HG03571 (cell line): ENCODE measurements around the gene MCC.

Experiments used
- ATAC-seq: cut with Tn5 transposase; IDR thresholded peaks from one replicate; pipeline ENCODE4 v1.9.1; 2021; ENCODE audit not compliant: unreplicated experiment

Gene MCC

DNA sequence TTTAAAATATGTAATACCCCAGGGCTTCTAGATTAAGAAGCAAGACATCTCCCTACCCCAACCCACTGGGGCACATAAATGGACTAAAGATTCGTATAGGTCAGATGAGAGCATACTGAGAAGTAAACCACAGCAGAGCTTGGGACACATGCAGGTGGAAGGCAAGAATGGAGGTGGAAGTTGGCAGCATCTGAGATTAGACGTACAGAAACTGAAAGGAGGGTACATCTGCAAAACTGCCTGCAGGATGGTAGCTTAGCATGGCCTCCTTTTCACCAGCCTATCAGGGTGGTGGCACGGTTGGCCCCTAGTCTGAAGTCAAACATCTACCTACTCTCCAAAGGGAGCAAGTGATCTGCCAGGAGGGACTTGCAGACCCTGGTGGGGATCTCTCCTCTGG lies 235.2 kb downstream of the MCC start:
- no peak for ATAC-seq

DNA sequence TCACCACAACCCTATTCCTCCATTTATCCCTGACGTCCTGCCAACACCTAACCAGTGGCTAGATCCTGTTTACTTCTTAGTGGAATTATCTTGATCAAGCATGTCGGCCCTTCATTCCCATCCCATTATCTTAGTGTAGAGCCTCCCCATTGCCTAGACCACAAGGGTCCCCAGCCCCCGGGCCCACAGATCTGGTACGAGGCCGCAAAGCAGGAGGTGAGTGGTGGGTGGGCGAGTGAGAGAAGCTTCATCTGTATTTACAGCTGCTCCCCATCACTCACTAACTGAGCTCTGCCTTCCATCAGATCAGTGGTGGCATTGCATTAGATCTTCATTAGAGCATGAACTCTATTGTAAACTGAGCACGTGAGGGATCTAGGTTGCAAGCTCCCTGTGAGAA lies 236.2 kb downstream of the MCC start:
- ATAC-seq = no peak

DNA sequence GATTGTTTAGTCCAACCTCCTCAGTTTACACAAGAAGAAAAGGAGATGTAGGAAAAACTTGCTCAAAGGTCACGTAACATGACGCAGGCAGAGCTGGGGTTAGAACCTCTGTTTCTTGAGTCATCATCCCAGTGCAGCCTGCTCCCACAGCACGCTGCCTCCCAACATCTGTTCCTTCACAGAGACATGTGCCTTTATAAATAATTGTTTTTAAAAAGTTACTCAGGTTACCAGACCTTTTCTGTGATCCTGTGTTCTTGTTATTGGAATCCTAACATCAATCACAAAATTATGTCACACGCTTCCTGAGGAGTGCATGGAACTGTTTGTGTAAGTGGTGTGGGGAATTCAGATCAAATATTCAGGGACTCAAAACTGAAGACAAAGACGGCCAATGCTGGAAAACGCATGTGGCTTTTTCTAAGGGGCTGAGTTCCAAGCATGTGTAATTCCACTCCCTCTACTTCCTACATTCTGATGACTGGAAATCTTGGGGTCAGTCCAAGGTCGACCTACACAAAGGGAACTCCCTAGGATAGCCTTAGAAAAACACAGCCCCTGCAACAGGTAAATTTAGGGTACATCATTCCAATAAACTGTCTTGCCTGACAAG lies 237.8 kb downstream of the MCC start:
- ATAC-seq = no peak

DNA sequence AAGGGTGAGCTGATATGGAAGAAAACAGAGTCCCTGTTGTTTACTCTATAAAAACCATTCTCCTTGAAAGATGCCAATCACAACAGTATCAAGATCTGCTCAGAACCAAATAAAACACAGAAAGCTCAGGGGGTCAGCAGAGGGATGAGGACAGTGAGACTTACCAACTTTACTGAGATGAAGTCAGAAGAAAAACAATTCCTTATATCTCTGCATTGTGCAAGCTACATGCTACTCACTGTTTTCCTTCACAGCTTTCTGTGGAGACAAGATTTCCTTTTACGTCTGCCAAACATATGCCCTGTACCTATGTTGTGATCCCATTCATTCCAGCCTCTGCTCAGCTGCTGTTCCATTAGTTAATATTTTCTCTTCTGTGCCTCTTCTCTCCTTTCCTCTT lies 239.0 kb downstream of the MCC start:
- no peak for ATAC-seq

DNA sequence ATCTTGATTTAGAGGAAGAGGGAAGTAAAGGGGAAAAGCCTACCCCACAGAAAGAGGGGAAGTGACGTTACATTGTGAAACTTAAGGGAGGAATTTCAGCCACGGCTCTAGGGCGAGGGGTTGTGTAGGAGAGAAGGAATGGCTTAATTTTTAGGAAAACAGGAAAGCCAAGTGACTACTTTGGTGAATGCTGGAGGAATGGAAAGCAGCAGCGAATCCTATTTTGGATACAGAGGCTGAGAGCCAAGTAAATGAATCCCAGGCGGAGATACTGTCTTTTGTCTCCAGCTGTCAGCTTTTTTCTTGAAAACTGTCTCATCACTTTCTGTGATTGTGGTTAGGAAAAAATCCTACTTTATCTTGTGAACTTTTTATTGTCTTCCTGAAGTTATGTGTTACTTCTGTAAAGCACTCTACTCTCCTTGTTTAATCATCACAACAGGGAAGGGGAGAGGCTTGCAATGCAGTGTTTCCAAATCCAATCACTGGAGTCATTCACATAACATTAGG lies 241.8 kb downstream of the MCC start:
- ATAC-seq = no peak

DNA sequence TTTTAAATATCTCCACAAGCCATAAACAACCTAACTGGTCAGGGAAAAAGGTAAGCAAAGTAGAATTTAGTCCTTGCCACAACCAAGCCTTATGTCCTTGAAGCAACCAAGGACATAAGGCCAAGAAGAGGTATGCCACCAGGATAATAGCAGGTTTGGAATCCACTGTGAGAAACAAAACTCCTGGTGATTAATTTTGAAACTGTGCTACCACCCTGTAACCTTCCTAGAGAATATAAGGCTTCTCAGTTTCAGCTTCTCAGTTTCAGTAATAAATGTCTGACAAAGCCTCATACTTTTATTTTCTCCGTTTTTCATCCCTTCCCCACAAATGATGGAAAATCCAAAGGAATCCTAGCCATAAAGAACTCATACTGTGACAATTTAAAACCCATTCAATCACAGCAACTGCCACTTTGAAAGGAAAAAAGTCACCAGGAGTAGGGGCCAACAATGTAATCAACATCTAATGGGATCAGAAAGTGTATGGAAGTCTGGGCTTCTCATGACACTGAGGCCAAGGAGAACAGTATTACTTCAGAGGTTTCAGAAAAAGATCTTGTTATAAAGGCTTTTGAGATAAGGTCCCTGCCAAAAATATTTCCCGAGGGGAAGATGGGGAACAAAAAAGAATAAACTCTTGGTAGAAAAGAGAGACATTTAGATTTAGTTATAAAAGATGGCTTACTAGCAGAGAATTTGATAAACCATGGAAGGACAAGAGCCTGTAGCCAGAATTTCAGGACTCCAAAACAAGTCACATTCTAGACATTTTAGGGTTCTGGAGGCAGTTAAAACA lies 242.6 kb downstream of the MCC start:
- ATAC-seq = no peak

DNA sequence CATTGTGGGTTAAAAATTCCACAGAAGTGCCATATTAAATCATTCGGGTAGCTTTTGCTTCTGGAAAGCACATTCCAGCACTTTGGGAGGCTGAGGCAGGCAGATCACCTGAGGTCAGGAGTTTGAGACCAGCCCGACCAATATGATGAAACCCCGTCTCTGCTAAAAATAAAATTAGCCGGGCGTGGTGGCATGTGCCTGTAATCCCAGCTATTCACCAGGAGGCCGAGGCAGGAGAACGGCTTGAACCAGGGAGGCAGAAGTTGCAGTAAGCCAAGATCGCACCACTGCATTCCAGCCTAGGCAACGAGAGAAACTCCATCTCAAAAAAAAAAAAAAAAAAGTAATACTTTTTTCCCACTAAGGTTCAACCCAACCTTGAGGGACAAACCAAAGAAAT lies 243.3 kb downstream of the MCC start:
- no peak for ATAC-seq

DNA sequence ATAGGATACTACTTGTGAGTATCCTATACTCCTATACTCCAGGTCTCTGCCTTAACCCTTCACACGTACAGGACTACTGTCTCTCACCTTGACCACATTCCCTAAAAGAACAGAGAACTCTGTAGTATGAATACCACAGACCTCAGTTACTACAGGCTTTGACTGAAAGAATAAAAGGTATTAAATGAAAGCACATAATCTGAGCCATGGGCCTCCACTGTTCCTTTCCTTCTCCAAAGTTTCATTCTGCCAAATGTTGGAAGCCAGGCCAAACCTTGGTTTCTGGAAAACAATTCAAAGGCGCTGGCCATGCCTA lies 244.9 kb downstream of the MCC start:
- ATAC-seq = no peak

DNA sequence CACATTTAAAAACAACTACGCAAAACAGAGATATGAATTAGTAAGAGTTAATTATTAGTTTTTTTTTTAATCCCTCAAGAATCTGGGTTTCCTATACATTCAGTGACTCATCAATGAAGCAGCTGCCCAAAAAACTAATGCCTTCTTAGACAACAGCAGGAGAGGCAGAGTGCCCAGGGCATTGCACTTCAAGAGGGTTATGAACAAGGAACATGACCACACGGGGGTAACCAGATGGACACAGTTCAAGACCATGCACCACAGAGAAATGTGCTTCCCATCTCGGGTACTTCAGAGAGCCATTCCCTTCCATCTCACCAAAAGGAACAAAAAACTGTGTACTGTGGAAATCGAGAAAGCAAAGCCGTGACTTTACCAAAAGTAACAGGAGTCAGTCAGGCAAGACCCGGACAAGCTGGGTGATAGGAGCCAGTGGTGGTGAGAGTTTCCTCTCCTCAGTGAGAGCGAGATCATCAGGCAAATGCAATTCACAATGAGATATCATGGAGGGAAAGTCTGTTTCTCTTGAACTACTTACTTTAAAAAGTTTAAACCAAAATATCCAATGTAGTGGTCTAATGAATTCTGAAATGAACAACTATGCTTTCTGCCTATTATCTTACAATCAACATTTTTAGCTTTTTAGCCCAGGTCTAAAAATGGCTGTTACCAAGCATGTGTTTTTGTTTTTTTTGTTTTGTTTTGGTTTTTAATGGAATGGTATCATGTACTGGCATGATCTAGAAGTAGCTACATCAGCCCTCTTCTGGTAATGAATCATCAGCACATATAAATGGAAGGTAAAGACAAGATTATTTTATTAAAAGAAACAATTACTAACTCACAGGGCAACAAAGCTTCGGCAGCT lies 245.5 kb downstream of the MCC start:
- no peak for ATAC-seq

DNA sequence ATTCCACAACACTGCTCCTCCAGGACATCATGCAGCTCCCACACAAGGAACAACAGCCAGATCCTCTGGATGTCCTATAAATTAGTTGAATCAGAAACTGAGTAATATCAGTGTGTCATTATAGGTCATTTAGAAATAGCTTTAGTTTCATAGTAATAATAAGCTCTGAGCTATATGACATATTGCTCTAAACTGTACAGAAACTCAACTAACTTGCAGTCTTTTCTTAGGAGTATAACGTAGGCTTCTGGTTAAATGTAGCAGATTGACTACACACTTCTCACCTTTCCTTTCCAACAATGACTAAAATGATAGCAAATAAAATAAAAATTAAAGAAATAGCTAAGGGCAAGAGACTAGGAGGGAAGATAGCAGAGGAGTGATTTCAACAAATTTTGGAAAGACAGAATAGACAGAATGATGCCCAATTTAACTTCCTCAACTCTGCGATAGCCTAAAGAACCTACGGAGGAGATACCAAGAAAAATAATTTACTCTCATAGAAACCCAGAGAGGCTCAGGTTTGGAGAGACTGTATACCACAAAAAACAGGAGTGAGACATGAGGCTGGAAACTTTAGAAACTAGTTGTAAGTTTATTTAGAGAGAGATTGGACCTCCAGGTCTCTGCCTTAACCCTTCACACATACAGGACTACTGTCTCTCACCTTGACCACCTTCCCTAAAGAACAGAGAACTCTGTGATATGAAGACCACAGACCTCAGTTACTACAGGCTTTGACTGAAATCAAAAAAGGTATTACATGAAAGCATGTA lies 247.1 kb downstream of the MCC start:
- ATAC-seq = no peak

DNA sequence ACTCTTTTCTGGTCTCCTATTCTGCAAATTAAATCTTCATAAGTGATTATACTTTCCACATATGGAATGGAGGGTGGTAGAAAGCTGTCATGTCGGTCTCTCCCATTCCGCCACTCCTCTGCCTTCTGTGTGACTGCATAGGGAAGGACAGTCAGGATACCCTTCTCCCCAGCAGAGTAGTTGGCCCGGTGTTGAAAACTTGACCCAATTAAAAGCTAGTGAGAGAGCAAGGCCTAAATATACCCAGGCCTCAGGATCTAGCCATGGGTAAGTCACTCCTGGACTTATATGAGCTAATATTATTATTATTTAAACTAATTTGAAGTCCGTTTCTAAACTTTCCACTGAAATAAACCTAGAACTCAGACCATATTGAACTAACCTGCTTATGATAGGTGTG lies 248.2 kb downstream of the MCC start:
- no peak for ATAC-seq

DNA sequence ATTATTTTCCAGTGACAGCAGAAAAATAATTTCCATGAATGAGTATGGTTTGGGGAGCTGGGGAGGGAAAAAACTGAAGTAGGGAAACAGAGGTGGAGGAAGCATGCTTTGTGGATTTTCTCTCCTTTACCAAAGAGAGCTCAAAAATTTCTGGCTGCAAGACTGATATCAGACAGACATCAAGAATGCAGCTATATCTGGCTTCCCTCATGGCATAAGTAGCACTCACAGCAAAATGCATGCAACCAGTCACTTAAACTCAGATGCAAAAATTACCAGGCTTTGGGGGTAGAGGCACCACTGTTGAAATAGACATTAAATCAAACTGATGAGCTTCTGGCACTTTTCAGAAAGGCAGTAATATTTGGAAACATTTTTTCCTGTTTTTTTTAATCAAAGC lies 250.4 kb downstream of the MCC start:
- ATAC-seq = no peak

DNA sequence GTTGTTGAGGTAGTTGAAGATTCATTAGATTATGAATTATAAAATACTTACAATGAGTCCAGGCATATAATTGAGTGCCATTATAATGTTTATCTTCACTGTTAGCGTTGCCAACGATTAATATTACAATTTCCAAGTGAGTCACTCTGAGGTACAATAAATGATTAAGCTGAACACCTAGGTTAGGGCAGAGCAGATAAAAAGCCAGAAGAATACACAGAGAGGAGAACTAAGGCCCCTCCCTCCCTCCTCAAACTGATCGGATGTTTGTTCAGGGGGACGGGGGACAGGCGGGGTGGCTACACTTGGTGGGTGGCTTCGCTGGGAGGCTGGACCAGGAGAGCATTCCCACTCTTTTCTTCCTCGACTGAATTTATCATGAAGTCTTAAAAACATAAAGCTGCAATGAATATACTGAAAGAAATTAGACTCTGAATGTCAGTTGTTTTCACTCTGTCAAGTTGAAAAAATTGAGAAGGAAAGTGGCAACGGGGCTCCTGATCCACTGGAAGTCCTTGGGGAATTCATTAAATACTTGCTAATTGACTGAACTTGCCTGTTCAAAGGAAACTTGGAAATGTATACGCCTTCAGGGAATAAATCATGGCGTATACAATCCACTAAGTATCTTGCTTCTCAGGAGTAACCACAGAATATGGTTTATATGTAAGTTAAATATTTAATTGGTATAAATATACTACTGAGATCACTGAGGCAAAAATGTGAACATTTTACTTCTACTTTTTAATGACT lies 251.5 kb downstream of the MCC start:
- ATAC-seq = no peak

DNA sequence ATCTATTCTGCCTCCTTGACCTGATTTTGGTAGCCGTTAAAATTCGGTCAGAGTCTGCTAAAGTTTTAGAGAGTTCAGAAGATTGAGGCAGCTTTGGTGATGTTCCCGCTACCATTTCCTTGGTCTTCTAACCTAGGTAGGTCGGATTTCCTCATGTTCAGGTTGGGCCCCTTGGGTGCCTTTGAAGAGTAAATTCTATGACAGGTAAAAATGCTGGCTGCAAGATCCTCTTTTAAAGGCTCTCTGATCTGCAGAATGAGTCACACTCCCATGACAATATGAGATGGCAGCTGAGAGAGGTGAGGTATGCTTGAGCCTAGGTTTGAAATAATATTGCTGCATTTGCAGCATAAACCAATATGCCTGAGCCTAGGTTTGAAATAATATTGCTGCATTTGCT lies 252.4 kb downstream of the MCC start:
- ATAC-seq = no peak

DNA sequence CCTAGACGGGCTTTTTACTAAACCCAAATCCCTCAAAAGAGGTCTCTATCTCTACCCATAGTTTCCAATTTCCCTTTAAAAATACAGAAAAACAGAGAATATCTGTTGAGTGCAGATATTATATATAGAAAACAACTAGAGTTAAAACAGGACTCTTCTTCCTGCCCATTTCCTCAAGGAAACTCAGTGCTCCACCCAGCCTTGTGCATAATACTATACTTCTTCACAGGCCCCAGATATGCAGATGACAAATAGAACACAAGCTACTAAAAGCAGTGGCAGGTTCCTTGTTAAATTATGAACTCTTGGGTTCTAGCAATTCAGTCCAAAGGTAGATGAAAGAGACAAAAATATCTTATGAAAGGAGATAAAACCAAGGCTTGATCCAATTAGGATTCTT lies 253.7 kb downstream of the MCC start:
- ATAC-seq = no peak

DNA sequence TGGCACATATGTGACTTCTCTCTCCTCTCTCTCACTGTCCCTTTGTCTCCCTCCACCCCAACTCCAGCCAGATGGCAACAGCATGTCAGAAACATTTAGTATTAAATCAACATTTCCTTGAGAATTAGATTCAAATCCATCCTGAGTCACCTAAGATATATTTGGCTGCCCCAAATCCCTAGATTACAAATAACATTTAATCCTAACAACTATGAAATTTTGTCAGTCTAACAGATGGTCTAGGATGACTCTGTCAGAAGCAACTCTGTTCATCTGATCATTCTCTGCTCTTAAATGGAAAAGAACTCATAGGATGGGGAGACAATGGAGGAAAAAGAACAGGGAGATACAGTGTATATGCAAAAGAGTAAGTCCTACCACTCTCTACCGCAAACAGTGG lies 254.6 kb downstream of the MCC start:
- ATAC-seq = no peak

DNA sequence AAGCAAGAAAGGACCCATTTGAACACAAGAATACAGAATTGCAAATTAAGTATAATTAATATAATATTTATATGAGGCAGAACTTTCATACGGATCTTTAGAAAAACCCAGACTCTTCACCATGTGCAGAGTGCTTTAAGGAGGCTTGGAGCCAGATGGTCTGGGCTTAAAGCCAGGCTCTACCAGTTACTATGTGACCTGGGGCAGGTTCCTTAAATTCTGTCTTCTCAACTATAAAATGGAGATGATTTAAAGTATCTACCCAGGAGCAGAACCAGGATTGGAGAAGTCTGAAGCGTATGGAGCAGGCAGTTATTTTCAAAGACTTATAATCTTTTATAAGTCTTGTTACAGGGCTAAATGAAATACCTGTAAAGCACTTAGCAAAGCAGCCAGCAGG lies 255.6 kb downstream of the MCC start:
- no peak for ATAC-seq

DNA sequence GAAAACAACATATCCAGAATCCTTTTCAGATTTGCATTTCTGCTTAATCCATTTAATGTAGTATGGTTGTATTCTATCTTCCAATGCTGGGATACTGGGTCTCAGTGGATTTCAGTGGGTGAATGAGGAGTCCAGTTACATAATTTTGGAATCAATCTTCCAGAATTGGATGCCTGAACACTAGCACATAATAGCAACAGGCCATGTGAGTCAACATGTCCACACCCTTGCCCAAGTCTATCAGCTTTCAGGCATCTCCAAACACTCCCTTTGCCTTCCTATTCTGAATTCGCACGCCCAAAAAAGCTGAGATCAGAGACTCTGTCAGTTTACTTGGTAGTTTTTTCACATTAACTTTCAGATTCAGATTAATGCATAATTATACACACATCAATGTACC lies 256.0 kb downstream of the MCC start:
- ATAC-seq = no peak

DNA sequence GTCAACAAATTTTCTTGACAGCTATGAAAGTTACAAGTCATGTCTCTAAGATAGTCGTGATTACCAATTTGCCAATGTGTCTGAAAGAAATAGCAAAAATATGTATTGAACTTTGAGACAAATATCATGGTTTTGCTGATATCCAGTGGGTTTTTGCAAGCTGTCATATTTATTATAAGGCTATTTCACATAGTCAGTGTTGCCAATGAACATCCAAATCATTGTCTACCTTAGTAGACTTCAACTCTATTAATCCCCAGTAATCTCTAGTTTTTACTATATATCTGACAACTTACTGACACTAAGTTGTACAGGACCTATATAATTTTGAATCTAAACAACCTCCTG lies 256.6 kb downstream of the MCC start:
- no peak for ATAC-seq
